IPS-15b (cell line): ENCODE measurements around the gene DHCR7.
"Not testable (repeated sequence)": the region's sequence is repeated elsewhere in the genome, so short reads cannot be mapped to it uniquely, and the experiment has no call there.

Source experiments
- H3K27me3 ChIP-seq: one replicate; pipeline ENCODE4 v1.6.1; 2013; ENCODE audit warnings: low read length; ENCODE audit not compliant: control insufficient read depth, insufficient read depth
- H3K36me3 ChIP-seq: one replicate; pipeline ENCODE4 v1.6.1; 2013; ENCODE audit warnings: low read length; ENCODE audit not compliant: control insufficient read depth, insufficient read depth
- H3K4me1 ChIP-seq: one replicate; pipeline ENCODE4 v1.6.1; 2013; ENCODE audit warnings: mild to moderate bottlenecking, low read length; ENCODE audit not compliant: control insufficient read depth, insufficient read depth
- H3K4me3 ChIP-seq: one replicate; pipeline ENCODE4 v1.5.1; 2013; ENCODE audit warnings: low read depth, low read length
- H3K9ac ChIP-seq: one replicate; pipeline ENCODE4 v1.6.1; 2013; ENCODE audit warnings: low read depth, mild to moderate bottlenecking, low read length
- H3K9me3 ChIP-seq: one replicate; pipeline ENCODE4 v1.6.1; 2013; ENCODE audit warnings: mild to moderate bottlenecking, low read length; ENCODE audit not compliant: control insufficient read depth, insufficient read depth

The DHCR7 gene

GRCh38 chr11:71429701-71430100 lies 18.5 kb downstream of the DHCR7 start:
- Histone ChIP-seq H3K9me3 (no peaks in the 10 kb centered on the region), H3K27me3 (no peaks in the 10 kb centered on the region), H3K9ac (no peak overlapping the region), H3K36me3 (no peaks in the 10 kb centered on the region), H3K4me3 (no peak overlapping the region), H3K4me1 (no peaks in the 10 kb centered on the region)

DNA sequence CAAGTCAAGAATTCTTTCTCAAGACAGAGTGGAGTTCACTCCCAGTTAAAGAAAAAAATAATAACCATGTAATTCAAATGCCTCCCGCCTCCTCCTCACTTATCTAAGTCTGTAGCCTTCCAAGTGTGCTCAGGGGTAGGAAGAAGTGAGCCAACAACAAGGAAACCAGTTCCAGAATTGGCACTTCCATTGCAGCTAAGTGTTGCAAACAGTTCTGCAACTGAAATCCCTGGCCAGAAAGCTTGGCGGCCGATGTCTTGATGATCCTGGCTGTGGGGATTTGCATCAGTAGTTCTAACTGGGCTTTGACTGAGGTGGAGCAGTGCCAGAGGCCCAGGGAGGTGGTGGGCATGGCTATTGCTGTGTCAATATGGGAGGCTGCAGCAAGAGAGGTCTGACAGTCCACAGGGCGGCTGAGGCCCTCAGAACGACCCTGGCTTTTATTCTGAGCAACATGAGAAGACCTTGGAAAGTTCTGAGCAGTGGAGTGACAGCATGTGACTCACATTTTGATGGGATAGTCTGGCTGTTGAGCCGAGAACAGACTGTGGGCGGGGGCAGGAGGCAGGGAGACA lies 19.2 kb downstream of the DHCR7 start:
- Histone ChIP-seq H3K4me1 (no peaks in the 10 kb centered on the region), H3K36me3 (no peaks in the 10 kb centered on the region), H3K27me3 (no peaks in the 10 kb centered on the region), H3K4me3 (no peak overlapping the region), H3K9ac (no peak overlapping the region), H3K9me3 (no peaks in the 10 kb centered on the region)

GRCh38 chr11:71426413-71426812 lies 21.8 kb downstream of the DHCR7 start:
- H3K9ac ChIP-seq = no peak overlapping the region
- no peaks in the 10 kb centered on the region for H3K9me3 ChIP-seq
- no peak overlapping the region for H3K4me3 ChIP-seq
- H3K36me3 ChIP-seq = no peaks in the 10 kb centered on the region
- H3K27me3 ChIP-seq = no peaks in the 10 kb centered on the region
- H3K4me1 ChIP-seq = no peaks in the 10 kb centered on the region

GRCh38 chr11:71425860-71426259 lies 22.3 kb downstream of the DHCR7 start:
- Histone ChIP-seq H3K4me3 (no peak overlapping the region), H3K4me1 (no peaks in the 10 kb centered on the region)

DNA sequence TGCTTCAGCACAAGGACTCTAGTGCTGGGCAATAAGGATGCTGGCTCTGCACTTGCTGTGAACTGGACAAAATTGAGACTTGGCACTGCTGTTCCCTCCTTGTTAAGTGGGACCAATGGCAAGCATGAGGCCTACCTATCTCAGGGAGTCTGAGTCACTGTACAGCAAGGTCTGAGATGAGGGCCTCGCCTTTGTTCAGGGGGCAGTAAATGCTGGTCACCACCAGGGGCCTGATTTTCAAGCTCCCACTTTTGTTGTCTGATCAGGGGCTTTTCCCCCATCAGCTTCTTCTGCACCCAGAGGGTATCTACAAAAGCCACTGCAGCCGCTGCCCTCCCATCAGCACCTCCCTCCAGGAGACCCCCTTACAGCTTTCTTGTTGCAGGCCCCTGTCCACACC lies 22.8 kb downstream of the DHCR7 start:
- no peak overlapping the region for H3K4me3 ChIP-seq
- no peaks in the 10 kb centered on the region for H3K27me3 ChIP-seq
- H3K9me3 ChIP-seq = no peaks in the 10 kb centered on the region
- H3K4me1 ChIP-seq = no peaks in the 10 kb centered on the region
- H3K9ac ChIP-seq = no peak overlapping the region
- H3K36me3 ChIP-seq = no peaks in the 10 kb centered on the region

More at GRCh38 chr11:71425860-71426259, 22.3 kb downstream of the DHCR7 start:
- H3K36me3 ChIP-seq = no peaks in the 10 kb centered on the region
- H3K27me3 ChIP-seq = no peaks in the 10 kb centered on the region
- no peaks in the 10 kb centered on the region for H3K9me3 ChIP-seq
- H3K9ac ChIP-seq = no peak overlapping the region

GRCh38 chr11:71423181-71423790 lies 24.9 kb downstream of the DHCR7 start:
- no peak overlapping the region for H3K9ac ChIP-seq
- H3K9me3 ChIP-seq = no peaks in the 10 kb centered on the region
- no peaks in the 10 kb centered on the region for H3K27me3 ChIP-seq
- no peaks in the 10 kb centered on the region for H3K36me3 ChIP-seq
- no peaks in the 10 kb centered on the region for H3K4me1 ChIP-seq
- no peak overlapping the region for H3K4me3 ChIP-seq

DNA sequence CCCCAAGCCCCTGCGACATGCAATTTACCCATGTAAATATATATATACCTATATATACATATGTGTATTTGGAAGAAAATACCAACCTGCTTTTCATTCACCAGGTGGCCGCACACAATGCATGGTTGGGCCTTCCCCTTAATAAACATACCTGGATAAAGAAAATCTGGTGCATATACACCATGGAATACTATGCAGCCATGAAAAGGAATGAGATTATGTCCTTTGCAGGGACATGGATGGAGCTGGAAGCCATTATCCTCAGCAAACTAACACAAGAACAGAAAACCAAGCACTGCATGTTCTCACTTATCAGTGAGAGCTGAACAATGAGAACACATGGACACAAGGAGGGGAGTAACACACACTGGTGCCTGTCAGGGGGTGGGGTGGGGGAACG lies 25.9 kb downstream of the DHCR7 start:
- H3K27me3 ChIP-seq, H3K9me3 ChIP-seq, H3K4me3 ChIP-seq, H3K9ac ChIP-seq, H3K36me3 ChIP-seq, H3K4me1 ChIP-seq: not testable (repeated sequence)

- no peaks in the 10 kb centered on the region for H3K36me3 ChIP-seq
- no peak overlapping the region for H3K9ac ChIP-seq
- no peak overlapping the region for H3K4me3 ChIP-seq
- H3K9me3 ChIP-seq = no peaks in the 10 kb centered on the region
- no peaks in the 10 kb centered on the region for H3K27me3 ChIP-seq
- no peaks in the 10 kb centered on the region for H3K4me1 ChIP-seq
Measured at GRCh38 chr11:71421392-71421950, 26.7 kb downstream of the DHCR7 start.

DNA sequence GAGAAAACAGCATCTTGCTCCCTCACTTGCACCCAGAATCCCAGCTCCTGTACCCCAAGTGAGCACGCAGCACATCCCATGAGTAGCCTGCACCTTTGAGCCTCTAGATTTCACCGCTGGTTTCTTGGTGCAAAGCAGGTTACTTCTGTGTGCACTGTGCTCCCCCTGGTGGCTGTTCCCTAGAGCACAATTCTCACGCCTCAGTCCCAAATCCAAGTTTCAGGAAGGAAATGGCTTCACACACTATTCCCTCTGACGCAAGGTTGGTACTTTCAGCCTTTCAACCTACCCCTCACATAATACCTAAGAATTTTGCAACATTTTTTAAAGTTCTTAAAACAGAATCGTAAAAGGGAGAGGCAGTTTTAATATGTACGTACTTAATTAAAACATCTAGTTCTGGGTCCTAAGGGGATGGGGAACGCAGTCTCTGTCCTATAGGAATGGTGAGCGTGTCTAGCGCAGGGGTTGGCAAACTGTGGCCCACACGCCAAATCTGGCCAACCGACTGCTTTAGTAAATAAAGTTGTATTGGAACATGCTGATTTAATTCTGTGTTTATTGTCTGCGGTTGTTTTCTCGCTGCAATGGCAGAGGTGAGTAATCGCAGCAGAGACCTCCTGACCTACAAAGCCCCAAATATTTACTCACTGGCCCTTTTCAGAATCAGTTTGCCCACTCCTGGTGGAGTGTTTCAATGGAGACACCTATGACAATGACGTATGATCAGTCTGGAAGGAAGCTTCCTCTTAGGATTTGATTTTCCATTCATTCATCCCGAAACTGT lies 27.5 kb downstream of the DHCR7 start:
- H3K4me1 ChIP-seq = no peaks in the 10 kb centered on the region
- H3K9ac ChIP-seq = no peak overlapping the region

GRCh38 chr11:71418643-71419042 lies 29.6 kb downstream of the DHCR7 start:
- Histone ChIP-seq H3K9ac (no peak overlapping the region), H3K36me3 (no peaks in the 10 kb centered on the region), H3K4me3 (no peak overlapping the region), H3K9me3 (no peaks in the 10 kb centered on the region), H3K27me3 (peaks cover 2% of the 10 kb centered on the region), H3K4me1 (no peaks in the 10 kb centered on the region)

More for the DNA sequence above, 27.5 kb downstream of the DHCR7 start:
- Histone ChIP-seq H3K36me3 (no peaks in the 10 kb centered on the region), H3K9me3 (no peaks in the 10 kb centered on the region), H3K4me3 (no peak overlapping the region), H3K27me3 (no peaks in the 10 kb centered on the region)

GRCh38 chr11:71414645-71415044 lies 33.5 kb downstream of the DHCR7 start:
- H3K36me3 ChIP-seq = no peaks in the 10 kb centered on the region
- H3K4me3 ChIP-seq = no peak overlapping the region
- H3K4me1 ChIP-seq = no peaks in the 10 kb centered on the region
- no peaks in the 10 kb centered on the region for H3K9me3 ChIP-seq
- H3K27me3 ChIP-seq = peaks cover 2% of the 10 kb centered on the region
- H3K9ac ChIP-seq = no peak overlapping the region
